Hematopoietic multipotent progenitor cell treated with erythropoietin and hydrocortisone succinate and interleukin-3 and kit ligand, for 6 days (in vitro differentiated cells): Measurements from ENCODE around the gene SLU7.

Experiments
- DNase-seq: peaks from one replicate; pipeline ENCODE4 v3.0.0-alpha.2; 2015

Gene SLU7

GRCh38 chr5:160418561-160419457 is at the start of gene SLU7:
SLU7 (minus strand) TSS chr5:160419081; CDS start chr5:160415294, 3,787 bp downstream.
- peak; percentile 97 for DNase-seq

DNA sequence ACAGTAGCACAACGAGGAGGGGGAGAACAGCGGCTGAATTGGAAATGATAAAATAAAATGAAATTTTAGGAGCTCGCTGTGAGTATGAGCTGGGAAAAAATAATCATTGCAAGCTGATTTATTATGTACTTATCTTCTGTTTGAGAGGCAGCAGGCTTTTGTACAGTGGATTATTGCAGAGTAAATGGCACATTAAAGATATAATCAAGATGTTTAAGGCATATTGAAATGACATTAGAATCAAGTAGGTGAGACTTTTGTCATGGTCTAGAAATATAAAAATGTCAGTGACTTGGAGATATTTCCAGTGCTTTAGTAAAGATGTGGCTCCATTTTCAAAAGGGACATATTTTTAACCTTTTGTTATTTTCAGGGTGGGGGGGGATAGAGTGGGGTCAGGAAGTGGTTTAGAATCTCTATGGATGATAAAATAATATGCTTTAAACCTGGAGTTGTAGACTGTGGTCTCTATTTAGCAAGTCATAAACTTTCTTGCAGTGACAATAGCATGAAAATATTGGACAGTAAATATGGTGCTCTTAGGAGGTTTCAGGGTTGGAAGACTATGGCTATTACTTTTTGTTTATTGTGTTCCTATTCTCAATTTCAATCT is 49.6 kb upstream of the SLU7 start:
- no peak for DNase-seq

DNA sequence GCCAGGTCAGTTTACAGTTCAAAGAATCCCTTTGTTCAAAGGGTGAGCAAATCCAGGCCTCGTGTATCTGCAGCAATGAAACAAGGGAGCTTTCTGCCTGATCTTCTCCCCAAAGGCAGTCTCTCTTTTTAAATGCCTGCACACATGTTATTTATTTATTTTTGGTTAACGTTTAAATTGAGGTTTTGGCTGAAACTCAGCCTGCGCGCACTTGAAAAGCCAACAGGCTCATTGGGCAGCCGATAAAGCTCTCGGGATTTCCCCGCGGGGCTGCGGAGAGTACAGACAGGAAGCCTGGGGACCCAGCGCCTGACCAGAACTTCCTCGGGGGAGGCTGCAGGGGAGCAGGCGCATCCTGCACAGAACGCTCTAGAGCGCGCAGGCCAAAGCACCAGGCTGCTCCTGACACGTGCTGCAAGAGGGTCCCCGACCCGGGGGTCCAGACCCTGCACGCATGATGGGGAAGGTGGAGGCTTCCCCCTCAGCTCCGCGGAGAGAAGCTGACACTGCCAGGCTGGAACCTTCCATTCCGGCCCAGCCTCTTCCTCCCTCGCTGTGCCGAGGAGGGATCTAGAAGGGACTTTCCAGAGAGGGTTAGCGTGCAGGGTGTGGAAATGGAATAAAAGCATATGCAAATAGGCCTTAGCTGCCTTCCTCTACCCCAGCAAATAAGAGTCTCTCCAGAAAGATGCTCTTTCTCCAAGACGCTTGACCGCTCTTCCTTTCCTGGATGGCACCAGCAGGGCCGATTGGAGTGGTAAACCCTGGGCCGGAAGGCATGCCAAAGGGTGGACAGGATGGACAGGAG is 48.9 kb upstream of the SLU7 start:
- DNase-seq, result peak; percentile 86

- DNase-seq, result peak; percentile 33
Measured at GRCh38 chr5:160466889-160467554, 48.1 kb upstream of the SLU7 start.

- no peak for DNase-seq
Measured at GRCh38 chr5:160466116-160466515, 47.2 kb upstream of the SLU7 start.

- no peak for DNase-seq
Measured at GRCh38 chr5:160464466-160464797, 45.6 kb upstream of the SLU7 start.

DNA sequence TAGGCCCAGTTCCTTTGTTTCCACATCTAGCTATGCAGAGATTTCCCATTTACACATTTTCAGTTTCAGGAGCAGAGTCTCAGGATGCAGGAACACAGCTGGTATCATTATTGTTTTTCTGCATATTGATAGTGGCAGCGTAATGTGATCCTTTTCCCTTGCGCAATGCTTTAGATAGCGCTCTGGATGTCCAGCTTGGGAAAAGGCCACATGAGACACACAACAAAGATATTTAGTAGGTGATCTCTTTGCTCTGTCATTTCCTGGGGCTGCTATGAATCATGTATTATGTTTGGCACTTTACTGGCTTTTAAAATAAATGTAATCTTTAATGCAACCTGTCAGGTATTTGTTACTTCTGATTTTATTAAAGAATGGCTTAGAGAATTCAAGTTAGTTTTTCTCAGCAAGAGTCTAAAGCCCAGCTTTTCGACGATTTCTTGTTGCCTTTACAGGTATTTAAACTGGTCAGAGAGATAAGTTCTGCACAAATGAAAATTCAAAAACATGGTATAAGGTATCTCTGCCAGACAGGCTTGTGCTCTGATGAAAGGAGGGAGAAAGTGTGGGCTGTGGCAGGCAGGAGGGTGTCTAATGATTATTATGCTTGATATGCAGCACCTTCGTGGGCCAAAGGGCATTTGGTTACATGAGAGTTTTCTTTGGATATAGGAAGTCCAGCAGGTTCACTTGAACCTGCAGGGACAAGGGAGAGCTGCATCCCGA is 45.0 kb upstream of the SLU7 start:
- no peak for DNase-seq

DNA sequence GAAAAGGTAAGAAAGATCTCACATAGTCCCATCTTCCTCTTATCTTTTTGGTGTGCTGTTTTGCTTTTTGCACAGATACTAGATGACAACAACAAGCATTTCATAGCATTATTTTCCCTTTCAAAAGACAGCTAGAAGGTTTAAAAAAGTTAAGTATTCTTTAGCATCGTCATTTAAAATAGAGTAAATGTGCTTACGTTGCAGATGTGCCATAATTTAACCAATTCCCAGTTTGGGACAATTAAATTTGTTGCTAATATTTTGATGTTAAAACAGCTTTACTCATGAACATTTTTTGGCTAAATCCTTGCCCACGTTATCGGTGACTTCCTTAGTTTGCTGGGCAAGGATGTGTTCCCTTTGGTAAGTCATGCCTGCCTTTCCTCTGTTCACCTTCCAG is 44.3 kb upstream of the SLU7 start:
- DNase-seq, result no peak

GRCh38 chr5:160462167-160462566 is 43.3 kb upstream of the SLU7 start:
- DNase-seq, result no peak

DNA sequence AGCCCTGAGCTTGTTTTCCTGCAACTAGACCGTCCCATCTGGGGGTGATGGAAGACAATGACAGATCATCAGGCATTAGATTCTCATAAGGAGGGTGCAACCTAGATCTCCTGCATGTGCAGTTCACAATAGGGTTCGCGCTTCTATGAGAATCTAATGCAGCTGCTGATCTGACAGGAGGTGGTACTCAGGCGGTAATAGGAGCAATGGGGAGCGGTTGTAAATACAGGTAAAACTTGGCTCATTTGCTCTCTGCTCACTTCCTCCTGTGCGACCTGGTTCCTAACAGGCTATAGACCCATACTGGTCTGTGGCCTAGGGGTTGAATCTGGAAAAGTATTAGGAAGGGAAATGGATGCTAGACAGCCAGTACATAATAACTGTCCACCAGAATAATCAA is 42.5 kb upstream of the SLU7 start:
- no peak for DNase-seq

GRCh38 chr5:160460377-160461049 is 41.6 kb upstream of the SLU7 start:
- DNase-seq, result peak; percentile 47

DNA sequence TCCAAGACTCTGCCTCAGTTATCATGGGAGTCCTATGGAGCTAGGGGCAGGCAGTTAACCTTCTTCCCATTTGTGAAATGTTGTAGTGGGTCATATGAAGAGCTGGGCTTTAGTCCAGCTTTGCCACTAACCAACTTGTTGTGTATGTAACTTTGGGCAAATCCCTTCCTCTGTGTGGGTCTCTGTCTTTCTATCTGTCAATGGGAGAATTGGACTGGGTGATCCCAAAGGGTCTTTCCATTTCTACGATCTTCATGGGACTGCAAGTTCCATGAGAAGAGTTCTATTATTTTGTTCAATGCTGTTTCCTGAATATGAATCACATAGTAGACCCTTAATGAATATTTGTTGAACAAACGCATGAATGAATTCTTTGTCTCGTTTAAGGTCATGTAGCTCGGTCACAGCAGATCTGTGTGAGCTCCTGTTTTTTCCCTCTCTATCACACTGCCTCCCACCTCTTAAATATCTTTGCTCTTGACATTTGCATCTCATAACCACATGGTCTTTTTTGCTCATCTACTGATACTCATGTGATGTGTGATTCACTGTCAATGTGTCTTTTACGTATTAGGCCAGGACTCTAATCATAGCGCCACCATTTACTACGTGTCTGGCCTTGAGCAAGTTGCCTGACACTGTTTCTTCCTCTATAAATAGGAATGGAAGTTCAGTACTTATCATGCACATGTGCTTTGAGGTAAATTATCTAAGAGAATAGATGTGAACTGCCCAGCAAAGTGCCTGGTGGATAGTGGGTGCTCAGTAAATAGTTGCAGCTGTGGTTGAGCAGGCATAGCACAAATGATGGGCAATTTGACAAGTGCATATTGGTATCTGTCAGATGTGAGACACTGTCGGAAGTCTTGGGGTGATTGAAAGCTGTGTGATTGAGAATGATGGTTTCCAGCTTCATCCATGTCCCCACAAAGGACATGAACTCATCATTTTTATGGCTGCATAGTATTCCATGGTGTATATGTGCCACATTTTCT is 40.2 kb upstream of the SLU7 start:
- DNase-seq, result no peak

DNA sequence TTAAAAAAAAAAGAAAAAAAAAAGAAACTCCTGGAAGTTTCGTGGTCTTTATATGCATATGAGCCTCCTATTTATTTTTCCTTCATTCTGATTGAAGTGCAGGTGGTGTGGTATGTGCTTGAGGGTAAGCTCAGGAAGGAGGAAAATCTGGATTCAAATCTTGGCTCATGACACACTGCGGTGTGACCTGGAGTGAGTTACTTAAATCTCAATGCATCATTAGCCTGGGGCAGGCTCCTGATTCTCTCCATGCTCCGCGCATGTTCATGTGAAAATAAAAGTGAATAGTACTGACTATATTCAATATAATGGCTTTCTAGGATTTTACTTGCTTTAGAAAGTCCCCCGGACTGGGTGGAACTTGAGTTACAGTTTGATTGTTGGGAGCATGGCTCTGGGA is 38.4 kb upstream of the SLU7 start:
- no peak for DNase-seq

GRCh38 chr5:160456480-160457177 is 37.7 kb upstream of the SLU7 start:
- DNase-seq, result no peak

DNA sequence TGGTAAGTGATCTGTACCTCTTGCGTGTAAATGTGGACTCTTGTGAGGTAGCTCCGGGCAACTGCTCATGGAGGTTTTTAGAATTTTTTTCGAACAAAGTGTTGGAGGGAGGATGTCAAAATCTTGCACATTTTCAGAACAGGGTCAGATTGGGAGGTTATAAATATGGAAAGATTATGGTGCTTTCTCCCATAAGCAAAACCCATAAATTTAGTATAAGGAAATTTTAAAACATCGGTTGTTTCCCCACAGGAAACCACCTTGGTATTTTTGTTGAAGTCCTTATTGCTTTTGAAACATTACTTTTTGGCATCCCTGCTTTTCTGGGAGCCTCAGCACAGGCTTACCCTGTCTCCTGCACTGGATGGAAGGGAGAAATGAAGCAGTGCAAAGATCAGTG is 36.7 kb upstream of the SLU7 start:
- DNase-seq, result no peak

DNA sequence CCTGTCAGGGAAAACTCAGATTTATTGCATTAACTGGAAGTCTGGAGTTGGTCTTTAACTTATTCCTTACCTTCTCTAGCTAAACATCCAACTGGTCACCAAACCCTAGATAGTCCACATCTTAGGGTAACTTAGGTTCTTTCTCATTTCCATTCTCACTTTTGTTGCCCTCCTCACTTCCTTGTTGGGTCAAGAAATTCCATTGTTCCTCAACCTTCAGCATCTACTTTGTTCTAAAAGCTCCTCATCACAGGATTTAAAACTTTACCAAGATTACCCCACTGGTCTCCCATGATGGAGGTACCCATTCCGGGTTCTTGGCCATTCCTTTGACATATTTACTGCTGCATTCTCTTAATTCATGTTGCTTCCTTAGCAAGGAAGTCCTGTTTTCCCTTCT is 34.9 kb upstream of the SLU7 start:
- DNase-seq, result no peak

DNA sequence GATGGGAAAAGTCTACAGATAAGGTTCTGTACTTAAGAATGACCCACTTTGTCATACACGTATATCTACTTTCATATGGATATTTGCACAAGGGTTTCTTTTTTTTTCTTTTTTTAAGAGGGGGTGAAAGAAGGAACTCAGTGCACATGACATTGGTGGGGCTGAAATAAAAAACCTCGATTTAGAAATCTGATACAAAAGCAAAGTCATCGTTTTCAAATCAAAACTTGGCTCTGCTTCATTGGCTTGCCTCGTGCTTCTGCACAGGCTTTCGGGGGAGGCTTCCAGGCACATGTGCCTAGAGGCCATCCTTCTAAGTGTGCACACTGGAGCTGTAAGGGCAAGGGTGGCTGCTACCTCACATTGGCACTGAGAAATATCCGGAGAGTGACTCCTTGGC is 33.9 kb upstream of the SLU7 start:
- DNase-seq, result no peak

- no peak for DNase-seq
Measured at GRCh38 chr5:160452036-160452435, 33.2 kb upstream of the SLU7 start.

- DNase-seq, result no peak
Measured at GRCh38 chr5:160451281-160451680, 32.4 kb upstream of the SLU7 start.
